D721Med (cell line): ENCODE measurements around the gene KANSL1.

Source experiments
- DNase-seq: peaks from one replicate; pipeline ENCODE4 v3.0.0; 2011; ENCODE audit warnings: low spot score; ENCODE audit not compliant: insufficient read length
- FAIRE-seq: peaks from 2 replicates; lab custom pipeline; 2011; peaks lifted over from hg19 to GRCh38; lab: Jason Lieb, UNC
- TF ChIP-seq, protein P1 (sequence below): IDR thresholded peaks from 2 replicates; pipeline ENCODE4 v1.5.1; 2012; ENCODE audit warnings: mild to moderate bottlenecking, control low read depth; ENCODE audit not compliant: insufficient read depth; ENCODE audit errors: missing control alignments

The KANSL1 gene

DNA sequence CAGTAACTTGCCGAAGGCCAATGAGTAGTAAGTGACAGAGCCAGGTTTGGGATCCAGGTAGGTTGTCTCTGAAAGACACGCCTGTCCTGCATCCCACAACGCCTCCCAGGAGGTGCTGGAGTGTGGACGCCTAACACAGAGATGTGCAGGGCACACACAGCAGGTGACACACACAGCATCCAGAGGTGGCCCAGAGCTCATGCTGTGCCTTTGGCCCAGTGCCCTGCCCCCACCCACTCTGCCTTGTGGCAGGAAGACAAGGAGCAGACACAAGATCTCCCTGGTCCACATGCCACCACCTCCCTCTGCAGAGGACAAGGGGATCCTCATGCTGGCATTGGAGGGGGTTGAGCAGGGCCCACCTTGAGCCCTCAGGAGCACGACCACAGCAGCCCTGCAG lies 208.9 kb downstream of the KANSL1 start:
- TF ChIP-seq, protein P1, sequence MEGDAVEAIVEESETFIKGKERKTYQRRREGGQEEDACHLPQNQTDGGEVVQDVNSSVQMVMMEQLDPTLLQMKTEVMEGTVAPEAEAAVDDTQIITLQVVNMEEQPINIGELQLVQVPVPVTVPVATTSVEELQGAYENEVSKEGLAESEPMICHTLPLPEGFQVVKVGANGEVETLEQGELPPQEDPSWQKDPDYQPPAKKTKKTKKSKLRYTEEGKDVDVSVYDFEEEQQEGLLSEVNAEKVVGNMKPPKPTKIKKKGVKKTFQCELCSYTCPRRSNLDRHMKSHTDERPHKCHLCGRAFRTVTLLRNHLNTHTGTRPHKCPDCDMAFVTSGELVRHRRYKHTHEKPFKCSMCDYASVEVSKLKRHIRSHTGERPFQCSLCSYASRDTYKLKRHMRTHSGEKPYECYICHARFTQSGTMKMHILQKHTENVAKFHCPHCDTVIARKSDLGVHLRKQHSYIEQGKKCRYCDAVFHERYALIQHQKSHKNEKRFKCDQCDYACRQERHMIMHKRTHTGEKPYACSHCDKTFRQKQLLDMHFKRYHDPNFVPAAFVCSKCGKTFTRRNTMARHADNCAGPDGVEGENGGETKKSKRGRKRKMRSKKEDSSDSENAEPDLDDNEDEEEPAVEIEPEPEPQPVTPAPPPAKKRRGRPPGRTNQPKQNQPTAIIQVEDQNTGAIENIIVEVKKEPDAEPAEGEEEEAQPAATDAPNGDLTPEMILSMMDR = no peak
- FAIRE-seq = no peak
- no peak for DNase-seq

DNA sequence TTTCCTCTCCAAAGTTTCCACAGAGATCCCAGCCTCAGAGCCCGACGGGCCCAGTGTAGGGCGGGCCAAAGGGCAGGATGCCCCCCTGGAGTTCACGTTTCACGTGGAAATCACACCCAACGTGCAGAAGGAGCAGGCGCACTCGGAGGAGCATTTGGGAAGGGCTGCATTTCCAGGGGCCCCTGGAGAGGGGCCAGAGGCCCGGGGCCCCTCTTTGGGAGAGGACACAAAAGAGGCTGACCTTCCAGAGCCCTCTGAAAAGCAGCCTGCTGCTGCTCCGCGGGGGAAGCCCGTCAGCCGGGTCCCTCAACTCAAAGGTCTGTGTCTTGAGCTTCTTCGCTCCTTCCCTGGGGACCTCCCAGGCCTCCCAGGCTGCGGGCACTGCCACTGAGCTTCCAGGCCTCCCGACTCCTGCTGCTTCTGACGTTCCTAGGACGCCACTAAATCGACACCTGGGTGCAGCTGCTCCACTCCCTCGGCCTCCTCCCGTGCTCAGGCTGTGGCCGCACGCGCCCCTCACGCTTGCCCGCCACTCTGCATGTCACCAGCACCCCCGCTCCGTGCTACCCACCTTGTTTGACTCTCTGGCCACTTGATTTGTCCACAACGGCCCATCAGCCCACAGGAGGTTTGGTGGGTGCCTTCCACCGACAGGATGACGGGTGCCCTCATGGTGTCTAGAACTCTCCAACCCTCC lies 209.5 kb downstream of the KANSL1 start:
- no peak for DNase-seq
- TF ChIP-seq, protein P1 = no peak
- FAIRE-seq = no peak

DNA sequence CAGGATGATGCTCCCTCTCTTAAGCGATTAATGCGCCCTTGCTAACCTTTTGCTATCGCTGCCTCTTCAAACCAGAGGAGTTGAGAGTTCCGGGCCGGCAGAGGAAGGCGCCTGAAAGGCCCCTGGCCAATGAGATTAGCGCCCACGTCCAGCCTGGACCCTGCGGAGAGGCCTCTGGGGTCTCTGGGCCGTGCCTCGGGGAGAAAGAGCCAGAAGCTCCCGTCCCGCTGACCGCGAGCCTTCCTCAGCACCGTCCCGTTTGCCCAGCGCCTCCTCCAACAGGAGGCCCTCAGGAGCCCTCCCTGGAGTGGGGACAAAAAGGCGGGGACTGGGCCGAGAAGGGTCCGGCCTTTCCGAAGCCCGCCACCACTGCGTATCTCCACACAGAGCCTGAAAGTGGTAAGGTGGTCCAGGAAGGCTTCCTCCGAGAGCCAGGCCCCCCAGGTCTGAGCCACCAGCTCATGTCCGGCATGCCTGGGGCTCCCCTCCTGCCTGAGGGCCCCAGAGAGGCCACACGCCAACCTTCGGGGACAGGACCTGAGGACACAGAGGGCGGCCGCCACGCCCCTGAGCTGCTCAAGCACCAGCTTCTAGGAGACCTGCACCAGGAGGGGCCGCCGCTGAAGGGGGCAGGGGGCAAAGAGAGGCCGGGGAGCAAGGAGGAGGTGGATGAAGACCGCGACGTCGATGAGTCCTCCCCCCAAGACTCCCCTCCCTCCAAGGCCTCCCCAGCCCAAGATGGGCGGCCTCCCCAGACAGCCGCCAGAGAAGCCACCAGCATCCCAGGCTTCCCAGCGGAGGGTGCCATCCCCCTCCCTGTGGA lies 210.2 kb downstream of the KANSL1 start:
- TF ChIP-seq, protein P1 = no peak
- DNase-seq = no peak
- no peak for FAIRE-seq

DNA sequence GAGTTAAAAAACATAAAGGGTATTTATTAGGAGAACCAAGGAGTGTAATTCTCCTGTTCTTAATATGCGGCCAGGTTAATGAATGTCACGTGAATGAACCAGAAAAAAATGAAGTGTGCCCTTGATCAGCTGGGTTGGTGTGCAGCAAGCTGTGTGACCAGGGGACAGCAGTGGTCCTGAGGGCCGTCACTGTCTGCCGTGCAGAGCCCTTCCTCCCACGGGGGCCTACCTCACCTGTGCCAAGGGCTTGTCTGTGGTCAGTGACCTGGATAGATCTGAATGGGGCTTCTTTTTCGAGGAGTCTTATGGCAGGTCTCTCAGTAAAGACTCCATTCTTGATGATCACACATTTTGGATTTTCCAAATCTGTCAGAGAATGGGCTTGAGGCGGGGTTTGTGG lies 211.9 kb downstream of the KANSL1 start:
- TF ChIP-seq, protein P1 = no peak
- DNase-seq (no peak), FAIRE-seq (no peak)

DNA sequence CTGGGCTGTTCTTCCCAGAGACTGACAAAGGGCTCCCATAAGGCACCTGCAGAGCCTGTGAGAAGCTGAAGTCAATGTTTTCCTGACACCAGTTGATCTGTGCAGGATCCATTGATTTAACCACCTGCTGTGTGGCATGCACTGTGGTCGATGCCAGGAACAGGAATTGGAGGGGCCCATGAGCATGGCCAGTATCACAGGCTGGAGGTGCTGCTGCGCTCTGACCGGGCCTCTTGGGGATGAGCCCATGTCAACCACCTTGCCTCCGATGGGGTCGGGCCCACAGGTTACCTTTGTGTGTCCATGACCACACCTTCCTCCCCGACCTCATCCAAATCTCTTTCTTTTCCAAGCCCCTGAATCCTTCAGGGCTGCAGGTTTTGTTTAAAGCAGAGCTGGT lies 212.4 kb downstream of the KANSL1 start:
- FAIRE-seq = no peak
- DNase-seq = no peak
- TF ChIP-seq, protein P1 = no peak
